SK-N-SH (cell line): Measurements from ENCODE around the gene EVPL. TPM values are rescaled to one million over a fixed set of nuclear protein-coding genes. Genes with fewer than 3 reads are reported as not detected.
"Not testable (repeated sequence)": the region's sequence is repeated elsewhere in the genome, so short reads cannot be mapped to it uniquely, and the experiment has no call there.

Source experiments
- CTCF ChIA-PET: fragments of 300-600, 350-600 bp; formaldehyde crosslinking; extraction: SDS; loops from one replicate; lab custom pipeline; 2021; lab: Yijun Ruan, JAX
- POLR2A ChIA-PET: fragments of 350-600 bp; sonication (Branson Sonifier 250); formaldehyde crosslinking; extraction: SDS; loops from one replicate; lab custom pipeline; 2020; ENCODE audit warnings: antibody characterized with exemption, inconsistent platforms; lab: Yijun Ruan, JAX
- DNase-seq: peaks from one replicate; pipeline ENCODE4 v3.0.0; 2012
- H2AFZ ChIP-seq: fragments of 200-600 bp; sonication (generic); 2 replicates; pipeline ENCODE4 v1.8.1; 2016; ENCODE audit warnings: antibody characterized with exemption, mild to moderate bottlenecking, low read depth
- H3F3A ChIP-seq: fragments of 200-600 bp; sonication (generic); replicated peaks from 2 replicates; pipeline ENCODE3; 2016; ENCODE audit warnings: antibody characterized with exemption, mild to moderate bottlenecking; ENCODE audit not compliant: insufficient read depth
- H3K27ac ChIP-seq, 2 experiments: fragments of 200-500 bp in 1 of 2; fragments of 200-600 bp in 1 of 2; sonication (Bioruptor generic) in 1 of 2; sonication (generic), shearing (Covaris generic) in 1 of 2; 2 replicates each; pipeline versions ENCODE4 v1.5.1 to v1.6.1; 2014 to 2016; ENCODE audit warnings: low read depth in 2 of 2, inconsistent platforms in 1 of 2, low read length in 1 of 2, mild to moderate bottlenecking in 1 of 2, mixed read lengths in 1 of 2
- H3K27me3 ChIP-seq: fragments of 200-600 bp; sonication (generic), shearing (Covaris generic); 2 replicates; pipeline ENCODE4 v1.6.1; 2016; ENCODE audit warnings: mixed run types; ENCODE audit not compliant: insufficient read depth
- H3K36me3 ChIP-seq, 2 experiments: fragments of 200-500 bp in 1 of 2; fragments of 200-600 bp in 1 of 2; sonication (Bioruptor generic) in 1 of 2; sonication (generic) in 1 of 2; replicated peaks in 1 of 2; 2 replicates each; pipeline versions ENCODE3 to v1.5.1; 2014 to 2016; ENCODE audit warnings: low read length in 1 of 2, mild to moderate bottlenecking in 1 of 2; ENCODE audit not compliant: insufficient read depth in 2 of 2, control insufficient read depth in 1 of 2
- H3K4me1 ChIP-seq, 2 experiments: fragments of 200-500 bp in 1 of 2; fragments of 200-600 bp in 1 of 2; sonication (Bioruptor generic) in 1 of 2; sonication (generic), shearing (Covaris generic) in 1 of 2; 2 replicates each; pipeline versions ENCODE4 v1.5.1 to v1.6.1; 2014 to 2016; ENCODE audit warnings: low read depth in 1 of 2, low read length in 1 of 2, mixed run types in 1 of 2; ENCODE audit not compliant: insufficient read depth in 2 of 2, control insufficient read depth in 1 of 2
- H3K4me2 ChIP-seq: fragments of 200-600 bp; sonication (generic), shearing (Covaris generic); 2 replicates; pipeline ENCODE4 v1.6.1; 2017; ENCODE audit warnings: mixed run types
- H3K4me3 ChIP-seq, 2 experiments: fragments of 200-500 bp in 1 of 2; fragments of 200-600 bp in 1 of 2; sonication (Bioruptor generic) in 1 of 2; sonication (generic), shearing (Covaris generic) in 1 of 2; 2 replicates each; pipeline versions ENCODE4 v1.5.1 to v1.8.1; 2014 to 2016; ENCODE audit warnings: low read depth in 2 of 2, inconsistent platforms in 1 of 2, low read length in 1 of 2, mild to moderate bottlenecking in 1 of 2, mixed read lengths in 1 of 2, moderate library complexity in 1 of 2
- H3K79me2 ChIP-seq: fragments of 200-600 bp; sonication (generic); 2 replicates; pipeline ENCODE4 v1.8.1; 2017; ENCODE audit warnings: mild to moderate bottlenecking; ENCODE audit not compliant: insufficient read depth
- H3K9ac ChIP-seq: fragments of 200-600 bp; sonication (generic); 2 replicates; pipeline ENCODE4 v1.6.1; 2017; ENCODE audit warnings: mixed run types
- H3K9me2 ChIP-seq: fragments of 200-600 bp; sonication (generic); 2 replicates; pipeline ENCODE4 v1.6.1; 2017; ENCODE audit warnings: mixed run types
- H3K9me3 ChIP-seq: fragments of 200-600 bp; sonication (generic); 2 replicates; pipeline ENCODE4 v1.6.1; 2017; ENCODE audit warnings: mixed run types, mild to moderate bottlenecking, moderate library complexity
- H4K20me1 ChIP-seq: fragments of 200-600 bp; sonication (generic); 2 replicates; pipeline ENCODE4 v1.6.1; 2017; ENCODE audit warnings: mild to moderate bottlenecking, mixed run types; ENCODE audit not compliant: insufficient read depth
- CHD2 ChIP-seq: fragments of 150-350 bp; IDR thresholded peaks from 2 replicates; pipeline ENCODE4 v1.6.1; 2018; ENCODE audit warnings: low read length; ENCODE audit not compliant: partially characterized antibody
- CTCF ChIP-seq: fragments of 200-600 bp; sonication (generic); IDR thresholded peaks from 2 replicates; pipeline ENCODE4 v1.6.1; 2017; ENCODE audit warnings: antibody characterized with exemption, mild to moderate bottlenecking, moderate library complexity
- EP300 ChIP-seq, 2 experiments: IDR thresholded peaks; 2 replicates each; pipeline versions ENCODE4 v1.4.0 to v1.6.1; 2012; ENCODE audit warnings: borderline replicate concordance in 1 of 2, low read depth in 1 of 2, low read length in 1 of 2
- FOXJ3 ChIP-seq: sonication (generic); formaldehyde crosslinking; IDR thresholded peaks from 2 replicates; pipeline ENCODE4 v1.5.1; 2020; ENCODE audit warnings: mild to moderate bottlenecking, missing genetic modification reagents
- GATA2 ChIP-seq: sonication (generic); formaldehyde crosslinking; IDR thresholded peaks from 2 replicates; pipeline ENCODE4 v1.5.0; 2020; ENCODE audit warnings: mild to moderate bottlenecking, missing genetic modification reagents
- NFIC ChIP-seq: IDR thresholded peaks from 2 replicates; pipeline ENCODE4 v1.4.0; 2012; ENCODE audit warnings: borderline replicate concordance
- NRF1 ChIP-seq: IDR thresholded peaks from 2 replicates; pipeline ENCODE4 v1.6.1; 2012; ENCODE audit warnings: low read depth, mild to moderate bottlenecking, low read length
- RAD21 ChIP-seq: IDR thresholded peaks from 2 replicates; pipeline ENCODE4 v1.6.1; 2012; ENCODE audit warnings: mild to moderate bottlenecking, low read length
- REST ChIP-seq: IDR thresholded peaks from 2 replicates; pipeline ENCODE4 v1.6.1; 2012; ENCODE audit warnings: mild to moderate bottlenecking, low read depth, low read length, moderate library complexity
- RFX5 ChIP-seq: IDR thresholded peaks from 2 replicates; pipeline ENCODE4 v1.6.1; 2012; ENCODE audit warnings: mild to moderate bottlenecking, improper control_type of control experiment, low read length
- WGBS: methylation state at CpG from one replicate; pipeline ENCODE4 v1.1.6; 2017; ENCODE audit warnings: low lambda C conversion rate; 5-methylcytosine and 5-hydroxymethylcytosine counted together
- polyA plus RNA-seq, 3 experiments: library from polyadenylated mRNA; depleted of rRNA; stranded (reverse); fragments of >200 nt; gene quantifications; 2 replicates each; pipeline ENCODE4 v1.2.3, GENCODE V29; 2012

Gene EVPL
- polyA plus RNA-seq, 1 of the 3 experiments (the other 2 are of a cell fraction): 0.23 TPM

GRCh38 chr17:76048025-76048605 is 21.0 kb upstream of the EVPL start:
- TF ChIP-seq GATA2 (CRISPR knock-in tag) (no peak), NFIC (no peak), RFX5 (no peak), CTCF (no peak), RAD21 (no peak), EP300 (IDR thresholded peaks at IDR 0.05; ENCODE audit: borderline replicate concordance in 1 of 2, low read depth in 1 of 2, low read length in 1 of 2) (no peak), CHD2 (no peak), REST (no peak), NRF1 (no peak)
- Histone ChIP-seq H2AFZ (no peak overlapping the region), H3K4me3 (no peak overlapping the region), H3K36me3 (peaks cover 74 to 85% of the 10 kb centered on the region in 2 experiments), H4K20me1 (no peaks in the 10 kb centered on the region), H3K27ac (peak overlapping the region in 1 of 2 experiments; percentile 42; a peak in 2 of 4 replicates), H3K4me1 (no peaks in the 10 kb centered on the region), H3K9me2 (no peaks in the 10 kb centered on the region), H3K27me3 (no peaks in the 10 kb centered on the region), H3K79me2 (peaks cover 11% of the 10 kb centered on the region; the same call in 1 of the 2 replicates), H3K9me3 (no peaks in the 10 kb centered on the region), H3K4me2 (no peak overlapping the region), H3F3A (peaks cover 13% of the 10 kb centered on the region), H3K9ac (no peak overlapping the region)
- no peak for DNase-seq
- ChIA-PET POLR2A (no interaction called here), CTCF (interaction anchor here (0.8 to 2.4 kb wide), 2 partner anchors 10 to 11 kb away, joined by 3 to 6 read pairs; no protein-coding TSS in a partner anchor)
- 88% methylated on average over 9 of the region's 9 CpGs for WGBS

- no peak overlapping the region for H3K4me2 ChIP-seq
- WGBS: 90% methylated on average over 8 of the region's 8 CpGs
- CTCF ChIA-PET: interaction anchor here (0.8 to 2.6 kb wide), 6 partner anchors 9 to 352 kb away, joined by 3 to 12 read pairs (median 4); partner anchors contain the start of gene CDK3
Measured at GRCh38 chr17:76046064-76046463, 19.0 kb upstream of the EVPL start.

GRCh38 chr17:76044475-76045007 is 17.4 kb upstream of the EVPL start:
- H2AFZ ChIP-seq, POLR2A ChIA-PET, H3K27ac ChIP-seq, H3K4me3 ChIP-seq, H3K9me2 ChIP-seq, H3K4me1 ChIP-seq, H3K4me2 ChIP-seq, H3K79me2 ChIP-seq, H3F3A ChIP-seq, H4K20me1 ChIP-seq, DNase-seq, H3K27me3 ChIP-seq, H3K9ac ChIP-seq, H3K9me3 ChIP-seq: not testable (repeated sequence)
- CTCF ChIA-PET: interaction anchor here (2.6 kb wide), 1 partner anchor 30 kb away, joined by 12 read pairs; no protein-coding TSS in a partner anchor
- 93% methylated on average over 11 of the region's 11 CpGs for WGBS
- H3K36me3 ChIP-seq: peaks cover 81 to 93% of the 10 kb centered on the region in 2 experiments

More at GRCh38 chr17:76046064-76046463, 19.0 kb upstream of the EVPL start:
- Histone ChIP-seq H3K9me3 (no peaks in the 10 kb centered on the region), H3K79me2 (no peaks in the 10 kb centered on the region; the same call in 1 of the 2 replicates), H3K36me3 (peaks cover 80 to 88% of the 10 kb centered on the region in 2 experiments), H2AFZ (no peak overlapping the region), H3K27me3 (no peaks in the 10 kb centered on the region), H3F3A (peaks cover 12% of the 10 kb centered on the region), H3K27ac (no peak overlapping the region), H3K4me1 (no peaks in the 10 kb centered on the region), H3K9me2 (no peaks in the 10 kb centered on the region), H4K20me1 (no peaks in the 10 kb centered on the region), H3K4me3 (no peak overlapping the region), H3K9ac (no peak overlapping the region)
- no peak for DNase-seq
- no peak for TF ChIP-seq NRF1
- no peak for TF ChIP-seq FOXJ3 (CRISPR knock-in tag)
- TF ChIP-seq CHD2: no peak
- TF ChIP-seq EP300 (IDR thresholded peaks at IDR 0.05; ENCODE audit: borderline replicate concordance in 1 of 2, low read depth in 1 of 2, low read length in 1 of 2): no peak
- POLR2A ChIA-PET: no interaction called here
